NOMO-1 treated with DMSO at 0.1 percent for 48 hours (cell line): ENCODE results near the gene TSPAN18.

ENCODE experiments used
- DNase-seq: peaks from one replicate; lab custom pipeline; 2025; ENCODE audit not compliant: unreplicated experiment; lab: John Stamatoyannopoulos, UW

Gene TSPAN18

DNA sequence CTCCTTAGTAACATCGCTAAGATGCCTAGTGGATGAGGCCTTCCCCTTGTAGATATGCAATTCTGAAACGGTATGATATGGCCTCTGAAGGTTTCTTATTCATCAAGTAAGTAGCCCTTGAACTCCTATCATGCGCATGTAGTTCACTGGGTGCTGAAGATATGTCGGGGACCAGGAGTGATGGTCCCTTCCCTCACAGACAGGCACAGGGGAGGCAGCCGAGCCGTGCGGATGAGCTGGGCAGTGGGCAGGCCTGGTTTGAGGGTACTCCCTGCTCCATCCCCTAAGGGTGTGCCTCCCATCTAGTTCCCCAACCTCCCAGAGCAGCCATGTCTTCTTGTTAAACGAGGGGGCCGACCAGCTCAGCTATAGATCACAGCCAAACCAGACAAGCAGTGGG is 183.8 kb downstream of the TSPAN18 start:
- no peak for DNase-seq

DNA sequence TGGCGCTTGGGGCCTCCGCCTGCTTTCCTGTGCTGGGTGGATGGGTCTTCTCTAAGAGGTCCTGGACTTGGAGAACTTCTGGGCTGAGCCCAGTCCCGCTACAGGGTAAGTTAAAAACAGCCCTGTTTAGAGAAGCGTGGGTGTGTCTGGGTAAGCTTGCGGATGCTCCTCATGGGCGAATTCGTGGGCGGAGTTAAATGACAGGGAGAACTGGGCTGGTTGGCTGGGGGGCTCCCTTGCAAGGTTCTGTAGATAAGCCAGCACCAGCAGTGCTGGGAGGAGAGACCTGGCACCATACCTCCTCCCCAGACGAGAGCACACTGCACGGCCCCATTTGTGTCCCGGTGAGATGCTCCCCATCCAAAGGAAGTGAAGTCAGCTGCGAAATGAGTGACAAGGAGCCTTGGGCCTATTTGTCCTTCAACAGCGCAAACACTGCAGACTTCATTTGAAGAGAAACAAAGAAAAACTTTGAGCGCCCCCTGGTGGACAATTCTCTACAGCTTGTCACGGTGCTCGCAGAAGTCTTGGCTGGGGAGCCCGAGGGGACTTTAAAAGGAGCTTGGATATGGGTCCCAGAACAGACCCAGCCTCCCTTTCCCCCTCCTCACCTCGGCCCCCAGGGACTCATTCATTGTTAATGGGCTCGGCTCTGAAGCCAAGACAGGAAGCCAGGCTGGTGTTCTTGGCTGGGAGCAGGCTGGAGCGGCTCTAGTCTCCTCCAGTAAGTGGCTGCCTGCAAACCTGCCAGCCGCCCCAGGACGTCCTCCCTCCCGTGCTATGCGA is 184.5 kb downstream of the TSPAN18 start:
- DNase-seq = peak; percentile 61

DNA sequence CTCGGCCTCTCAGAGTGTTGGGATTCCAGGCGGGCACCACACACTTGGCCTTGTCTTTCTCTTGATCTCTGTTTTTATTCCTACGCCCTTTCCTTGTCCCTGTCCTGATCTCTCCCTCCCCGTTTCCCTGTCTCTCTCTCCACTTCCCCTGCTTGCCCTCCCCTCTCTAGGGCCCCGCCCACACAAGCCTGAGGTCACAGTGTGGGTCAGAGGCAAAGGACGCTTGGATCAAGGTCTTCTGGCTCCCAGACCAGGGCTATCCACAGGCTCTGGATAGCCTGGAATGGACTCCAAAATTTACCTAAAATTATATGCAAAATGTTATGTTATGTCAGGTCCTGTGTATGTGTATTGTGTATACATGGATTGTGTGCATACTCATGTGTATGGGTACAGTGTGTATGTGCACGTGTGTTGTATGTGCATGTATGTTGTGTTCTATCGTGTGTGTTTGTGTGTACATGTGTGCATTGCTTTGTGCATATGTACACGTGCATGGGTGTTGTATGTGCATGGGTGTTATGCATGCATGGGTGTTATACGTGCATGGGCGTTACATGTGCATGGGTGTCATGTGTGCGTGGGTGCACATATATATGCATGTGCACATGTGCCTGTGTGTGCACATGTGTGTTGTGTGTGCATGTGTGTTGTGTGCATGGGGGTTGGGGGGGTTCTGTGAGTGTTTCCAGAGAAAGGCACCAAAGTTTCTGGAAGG is 185.7 kb downstream of the TSPAN18 start:
- DNase-seq = no peak

DNA sequence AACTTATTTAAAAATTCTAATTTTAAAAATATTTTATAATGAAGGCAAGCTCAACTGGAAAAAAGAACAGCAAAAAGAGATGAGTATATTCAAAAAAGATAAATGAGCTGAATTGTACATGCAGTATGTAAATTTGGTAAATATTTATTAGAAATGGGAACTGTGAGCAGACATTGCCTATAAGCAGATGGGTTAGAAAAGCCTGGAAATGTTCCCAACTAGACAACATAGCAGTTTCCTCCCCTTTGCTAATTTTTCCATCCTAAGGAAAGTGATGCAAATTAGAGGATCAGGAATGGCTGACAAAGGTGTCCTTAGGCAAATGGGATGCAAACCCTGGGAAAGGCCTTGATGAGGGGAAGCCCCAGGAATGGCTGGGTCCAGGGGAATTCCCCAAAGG is 186.7 kb downstream of the TSPAN18 start:
- DNase-seq = no peak

DNA sequence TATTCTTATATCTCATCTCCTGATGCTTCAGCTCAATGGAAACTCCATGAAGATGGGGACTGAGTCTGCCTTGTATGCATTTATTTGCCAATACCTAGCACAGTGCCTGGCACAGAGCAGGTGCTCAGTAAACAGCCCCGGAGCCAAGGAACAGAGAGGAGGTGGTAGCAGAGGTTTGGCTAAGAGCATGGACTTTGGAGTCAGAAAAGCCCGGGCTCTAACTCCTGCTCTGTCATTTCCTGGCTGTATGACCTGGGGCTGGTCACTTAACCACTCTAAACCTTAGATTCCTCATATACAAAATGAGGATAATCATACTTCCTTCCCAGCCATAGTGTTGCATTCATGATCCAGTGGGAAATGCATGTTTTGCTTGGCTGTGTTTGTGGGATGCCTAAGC is 187.3 kb downstream of the TSPAN18 start:
- no peak for DNase-seq

DNA sequence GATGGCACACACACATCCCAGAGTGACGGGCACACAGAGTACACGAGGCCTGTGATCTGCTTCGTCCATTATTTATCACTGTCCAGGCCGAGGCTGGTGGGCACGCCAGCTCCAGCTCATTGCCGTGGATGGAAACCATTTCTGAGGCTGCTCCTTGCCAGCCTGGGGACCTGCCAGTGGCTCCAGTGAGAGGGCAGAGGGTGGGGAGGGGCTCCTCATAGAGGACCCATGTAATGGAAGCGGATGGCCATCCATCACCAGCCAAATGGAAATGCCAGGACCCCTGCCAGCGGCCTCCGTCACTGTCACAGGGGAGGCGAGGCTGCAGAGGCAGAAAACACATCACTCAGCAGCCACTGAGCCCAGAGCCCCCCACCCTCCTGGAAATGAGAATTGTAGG is 188.2 kb downstream of the TSPAN18 start:
- no peak for DNase-seq

DNA sequence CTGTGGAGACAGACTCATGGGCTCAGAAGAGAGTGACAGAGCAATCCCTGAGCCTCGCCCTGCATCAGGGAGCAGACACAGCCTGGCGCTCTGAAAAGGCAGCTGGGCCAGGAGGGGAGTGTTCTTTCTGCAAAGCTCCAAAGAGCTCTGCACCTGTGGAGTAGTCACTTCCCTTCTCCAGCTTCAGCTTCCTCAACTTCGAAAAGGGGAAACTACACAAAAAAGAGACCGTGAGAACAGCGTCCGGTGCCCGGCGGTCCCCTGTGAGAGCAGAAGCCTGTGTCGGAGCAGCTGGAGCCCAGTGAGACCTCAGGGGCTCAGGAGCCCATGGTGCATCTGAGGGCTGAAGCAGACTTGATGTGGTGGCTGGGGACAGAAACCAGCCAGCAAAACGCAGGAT is 188.9 kb downstream of the TSPAN18 start:
- peak; percentile 76 for DNase-seq

DNA sequence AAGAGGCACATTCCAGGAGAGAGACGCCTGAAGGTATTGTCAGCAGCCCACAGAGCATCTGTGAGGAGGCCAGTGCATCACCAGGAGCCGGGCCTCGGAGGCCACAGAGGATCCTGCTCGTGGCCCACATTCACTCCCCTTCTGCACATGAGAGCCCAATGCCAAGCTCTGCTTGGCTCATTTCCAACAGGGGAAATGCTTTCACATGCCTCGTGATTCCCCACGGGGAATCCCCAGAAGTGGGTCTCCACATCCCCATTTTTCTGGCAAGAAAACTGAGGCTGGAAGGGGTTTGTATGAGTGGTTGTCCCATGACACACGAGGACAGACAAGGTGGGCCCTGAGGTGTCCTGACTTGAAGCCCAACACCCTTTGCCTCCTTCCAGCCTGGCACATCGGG is 189.6 kb downstream of the TSPAN18 start:
- DNase-seq = no peak

DNA sequence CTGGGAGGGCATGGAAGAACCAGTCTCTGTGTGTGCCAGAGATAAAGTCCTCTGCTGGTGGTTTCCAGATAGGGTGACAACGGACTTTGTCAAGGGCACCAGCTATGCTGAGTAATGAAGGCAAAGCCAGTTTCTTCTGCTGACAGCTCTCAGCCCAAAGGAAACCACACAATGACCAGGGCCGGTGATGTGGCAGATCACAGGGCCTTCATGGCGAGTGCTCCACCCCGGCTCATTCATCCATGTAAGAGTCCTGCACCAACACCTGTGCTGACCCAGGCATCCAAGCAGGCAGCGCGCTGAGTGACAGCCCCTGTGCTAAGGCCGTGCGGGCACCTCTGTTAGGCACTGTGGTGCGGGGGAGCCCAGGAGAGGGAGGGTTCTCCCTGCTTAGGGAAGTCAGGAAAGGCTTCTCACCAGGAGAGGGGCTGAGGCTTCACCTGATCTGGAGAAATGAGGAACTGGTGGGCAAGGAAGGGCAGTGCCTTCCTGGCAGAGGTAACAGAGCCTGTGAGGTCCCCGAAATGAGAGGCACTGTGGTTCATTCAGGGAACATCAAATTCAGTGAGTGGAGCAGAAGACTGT is 190.1 kb downstream of the TSPAN18 start:
- DNase-seq = no peak

DNA sequence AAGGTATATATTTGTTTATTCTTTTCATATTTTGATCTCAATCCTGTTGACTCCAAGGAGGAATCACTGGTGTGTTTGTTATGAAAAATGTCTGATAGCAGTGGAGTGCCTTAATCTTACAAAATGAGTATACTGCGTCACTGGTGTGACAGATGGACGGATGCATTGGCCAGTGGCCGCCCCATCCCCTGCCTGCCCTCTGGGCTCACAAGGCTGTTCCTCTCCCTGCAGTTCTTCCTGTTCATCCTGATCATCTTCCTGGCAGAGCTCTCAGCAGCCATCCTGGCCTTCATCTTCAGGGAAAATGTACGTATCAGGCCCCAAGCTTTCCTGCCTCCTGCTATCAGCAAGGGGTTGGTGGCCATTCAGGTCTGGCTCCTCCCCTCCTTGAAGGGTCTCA is 191.0 kb downstream of the TSPAN18 start:
- no peak for DNase-seq

DNA sequence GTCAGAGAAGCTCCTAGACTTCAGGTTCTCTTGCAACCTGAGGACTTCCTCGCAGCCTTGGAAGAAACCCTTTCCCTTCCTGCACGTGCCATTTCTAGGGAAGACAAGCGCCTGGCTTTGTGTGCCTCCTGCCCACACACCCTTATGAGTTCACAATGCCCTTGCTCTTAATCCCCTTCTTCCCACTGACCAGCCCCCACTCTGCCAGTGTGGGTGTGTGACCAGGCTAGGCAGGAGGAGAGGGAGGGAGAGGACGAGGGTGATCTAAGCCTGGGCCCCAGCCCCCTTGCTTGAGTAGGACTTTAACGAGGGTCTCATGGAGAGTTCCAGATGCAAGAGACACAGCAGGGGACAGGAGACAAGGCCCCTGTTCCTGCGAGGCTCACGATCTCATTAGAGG is 193.7 kb downstream of the TSPAN18 start:
- DNase-seq = no peak

DNA sequence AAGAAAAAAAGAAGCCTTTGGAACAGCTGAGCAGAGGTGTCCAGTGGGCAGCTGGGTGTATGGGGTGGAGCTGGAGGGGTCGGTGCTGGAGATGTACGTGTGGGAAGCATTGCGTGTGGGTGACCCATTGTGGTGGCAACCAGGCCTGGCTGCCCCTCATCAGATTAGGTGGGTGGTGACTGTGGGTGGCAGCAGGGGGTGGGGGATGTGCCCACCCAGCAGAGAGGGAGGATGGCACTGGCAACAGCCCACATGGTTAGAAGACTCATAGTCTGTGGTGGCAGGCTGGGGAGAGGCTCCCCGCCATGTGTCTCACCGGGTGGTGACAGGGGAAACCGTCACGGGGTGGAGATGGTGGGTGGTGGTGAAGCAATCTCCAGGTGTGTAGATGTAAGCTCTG is 196.4 kb downstream of the TSPAN18 start:
- no peak for DNase-seq

DNA sequence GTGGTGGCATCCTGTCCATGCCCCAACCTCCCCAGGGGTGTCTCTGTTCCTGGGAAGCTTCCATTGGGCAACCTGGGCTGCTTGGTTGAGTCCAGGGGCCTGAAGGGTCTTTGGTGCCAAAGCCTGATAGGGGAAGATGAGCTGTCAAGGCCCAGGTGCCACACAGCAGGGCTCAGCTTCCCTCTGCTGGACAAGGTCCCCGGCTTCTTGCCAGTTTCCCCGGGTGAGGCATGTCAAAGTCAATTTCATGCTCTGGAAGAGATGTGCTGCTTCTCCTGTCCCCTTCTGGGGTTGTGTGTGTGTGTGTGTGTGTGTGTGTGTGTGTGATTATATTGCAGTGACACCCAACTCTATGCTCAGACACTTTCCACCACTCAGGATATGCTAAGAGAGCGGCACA is 197.0 kb downstream of the TSPAN18 start:
- no peak for DNase-seq

DNA sequence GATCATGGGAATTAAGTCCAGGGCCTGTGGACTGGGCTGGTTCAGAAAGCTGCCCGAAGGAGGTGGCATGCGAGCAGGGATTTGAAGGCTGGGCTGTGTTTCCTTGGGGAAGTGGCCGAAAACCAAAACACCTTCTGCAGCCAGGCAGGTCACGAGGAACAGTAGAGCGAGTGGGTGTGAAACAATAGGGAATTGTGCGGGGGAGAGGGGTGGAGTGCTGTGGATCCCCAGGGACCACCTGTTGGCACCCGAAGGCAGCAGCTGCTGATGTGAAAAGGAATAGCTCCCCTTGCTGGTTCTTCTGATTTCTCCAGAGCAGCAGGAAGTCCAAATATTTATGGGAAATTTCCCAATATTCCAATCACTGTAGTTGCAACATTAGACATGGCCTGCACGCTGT is 199.3 kb downstream of the TSPAN18 start:
- no peak for DNase-seq

DNA sequence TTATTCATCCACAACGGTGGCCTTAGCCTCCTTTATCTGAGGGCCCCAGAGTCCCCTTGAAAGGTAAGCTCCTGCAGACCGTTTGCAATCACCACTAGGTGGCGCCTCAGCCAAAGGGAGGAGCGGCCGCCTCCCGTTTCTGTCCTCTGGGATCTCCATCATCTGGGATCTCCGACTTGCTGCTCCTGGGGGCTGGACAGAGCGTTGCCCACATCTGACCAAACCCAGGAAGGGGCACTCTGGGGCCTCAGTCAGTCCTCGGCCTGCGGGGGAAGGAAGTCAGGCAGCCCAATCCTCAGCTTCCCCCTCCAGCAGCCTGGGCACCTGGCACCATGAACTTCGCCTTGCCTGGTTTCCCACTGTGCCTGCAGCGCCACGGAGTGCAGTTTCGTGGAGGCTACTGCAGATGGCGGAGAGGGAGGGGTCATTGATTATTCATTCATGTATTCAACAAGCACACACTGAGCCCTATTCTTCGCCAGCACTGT is 200.5 kb downstream of the TSPAN18 start:
- DNase-seq = peak; percentile 9

DNA sequence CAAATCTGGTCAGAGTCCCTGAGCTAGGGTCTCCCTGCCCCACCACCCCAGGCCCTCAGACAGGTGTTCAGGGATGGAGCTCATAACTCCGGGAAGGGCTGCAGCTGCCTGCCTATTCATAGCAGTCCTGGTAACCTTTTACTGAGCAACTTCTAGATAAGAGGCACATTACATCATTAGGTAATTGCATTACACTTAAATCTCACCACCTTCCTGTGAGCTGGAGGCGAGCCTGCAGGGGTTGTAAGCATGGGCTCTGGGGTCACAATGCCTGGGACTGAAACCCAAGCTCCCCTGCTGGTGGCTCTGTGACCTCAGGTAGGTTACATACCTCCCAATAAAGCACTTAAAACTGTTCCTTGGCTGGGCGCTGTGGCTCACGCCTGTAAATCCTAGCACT is 201.4 kb downstream of the TSPAN18 start:
- no peak for DNase-seq

DNA sequence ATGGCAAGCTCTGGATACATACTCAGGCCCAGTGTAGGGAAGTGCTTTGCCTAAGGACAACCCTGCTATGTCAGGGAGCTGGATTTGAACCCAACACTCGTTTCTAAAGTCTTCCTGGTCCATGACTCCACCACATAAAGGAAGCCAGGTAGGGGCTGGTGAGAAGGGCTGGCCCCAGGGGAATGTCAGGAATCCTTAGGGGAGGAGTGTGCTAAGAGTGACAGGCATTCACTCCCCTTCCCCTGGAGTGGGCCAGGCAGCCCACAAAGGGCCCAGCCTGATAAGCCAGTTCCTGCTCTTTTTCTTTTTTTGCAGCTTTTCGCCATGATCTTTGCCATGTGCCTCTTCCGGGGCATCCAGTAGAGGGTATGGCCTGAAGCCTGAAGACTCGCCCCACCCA is 202.1 kb downstream of the TSPAN18 start:
- no peak for DNase-seq

DNA sequence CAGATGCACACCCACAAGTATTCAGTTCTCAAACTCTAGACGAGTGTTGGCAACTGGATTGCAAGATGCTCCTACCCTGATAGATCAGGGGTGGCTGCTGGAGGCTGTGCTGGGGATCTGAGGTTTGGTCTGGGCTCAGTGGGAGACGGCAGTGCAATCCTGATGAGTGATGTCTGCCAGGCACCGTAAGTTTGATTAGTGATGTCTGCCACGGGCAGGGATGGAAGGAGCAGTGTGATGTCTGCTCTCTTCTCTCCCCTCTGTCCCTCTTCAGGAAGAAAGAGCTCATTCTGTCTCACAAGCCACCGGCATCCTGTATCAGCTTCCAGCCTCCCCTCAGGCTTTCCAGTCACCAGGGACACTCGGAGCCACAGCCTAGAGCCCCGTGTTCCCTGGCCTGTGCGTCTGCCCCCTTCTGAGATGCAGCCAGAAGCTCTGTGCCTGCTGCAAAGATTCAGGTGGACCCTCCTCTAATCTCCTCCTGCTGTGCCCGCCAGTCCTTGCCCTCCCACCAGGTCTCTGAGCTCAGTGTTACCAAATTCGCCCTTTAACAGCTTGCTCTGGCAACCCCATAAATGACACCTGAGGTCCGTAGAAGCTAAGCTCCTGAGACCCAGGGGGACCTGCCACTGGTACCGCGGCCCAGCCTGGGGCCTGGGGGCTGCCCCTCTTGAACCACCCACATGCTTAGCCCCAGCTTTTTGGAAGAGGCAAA is 204.0 kb downstream of the TSPAN18 start:
- no peak for DNase-seq

DNA sequence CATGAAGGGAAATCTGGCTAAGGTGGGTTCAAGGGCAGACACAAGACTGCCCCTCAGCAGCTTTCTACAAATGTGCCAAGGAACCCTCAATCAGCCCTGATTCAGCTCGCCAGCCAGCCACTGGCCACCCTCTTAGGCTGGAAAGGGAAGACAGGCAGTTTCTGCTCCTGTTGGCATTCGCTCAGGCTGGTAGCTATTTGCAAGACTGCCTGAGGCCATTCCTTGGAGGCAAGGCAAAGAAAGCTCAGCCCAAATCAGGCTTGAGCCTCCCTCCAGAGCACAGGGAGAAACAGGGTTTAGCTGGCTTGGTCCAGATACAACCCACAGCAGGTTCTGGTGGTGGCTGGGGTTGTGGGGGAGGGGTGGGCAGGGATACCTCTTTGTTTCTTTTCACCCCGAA is 204.7 kb downstream of the TSPAN18 start:
- no peak for DNase-seq

DNA sequence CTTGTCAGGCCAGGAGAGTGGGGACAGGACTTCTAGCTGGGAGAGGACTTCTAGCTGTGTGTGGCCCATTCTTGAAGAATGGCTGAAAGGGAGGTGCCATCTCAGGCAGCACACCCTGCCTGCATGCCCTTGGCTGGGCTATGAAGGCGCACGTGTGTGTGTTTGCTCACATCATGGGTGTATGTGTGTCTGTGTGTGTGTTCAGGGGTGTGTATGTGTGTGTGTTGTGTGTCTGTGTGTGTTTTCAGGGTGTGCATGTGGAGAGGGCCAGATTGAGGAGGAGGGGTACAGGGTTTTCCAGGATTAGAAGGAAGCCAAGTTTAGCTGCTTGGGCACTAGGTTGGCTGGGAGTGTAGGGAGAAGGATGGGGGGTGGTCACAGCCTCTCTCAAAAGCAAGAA is 207.3 kb downstream of the TSPAN18 start:
- no peak for DNase-seq

DNA sequence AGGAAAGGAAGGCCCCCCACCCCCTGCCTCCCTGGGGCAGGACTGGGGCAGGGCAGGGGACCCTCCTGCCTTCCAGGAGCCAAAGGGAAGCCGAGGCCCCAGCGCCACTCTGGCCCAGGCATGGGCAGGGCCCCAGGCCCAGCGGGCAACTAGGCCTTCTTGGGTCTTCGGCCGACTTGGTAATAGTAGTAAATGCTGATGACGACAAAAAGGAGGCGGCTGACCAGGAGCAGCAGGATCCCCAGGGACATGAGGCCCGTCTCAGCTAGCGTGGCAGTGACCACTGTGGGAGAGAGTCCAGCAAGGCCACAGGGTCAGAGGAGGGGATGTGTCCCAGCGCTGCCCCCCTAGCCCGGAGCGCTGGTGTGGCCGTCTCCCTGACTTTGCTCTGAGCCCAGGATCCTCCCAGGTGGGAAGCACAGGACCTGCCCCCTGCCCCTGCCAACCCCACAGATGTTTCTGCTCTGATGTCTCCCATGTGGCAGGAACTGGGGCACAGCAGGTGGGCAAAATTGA is 208.0 kb downstream of the TSPAN18 start:
- DNase-seq = no peak
